Stimulated activated CD8-positive, alpha-beta memory T cell treated with anti-CD3 and anti-CD28 coated beads, Interleukin-15, amount 100 ng/mL, for 1 hour (primary cell): ENCODE results near the gene CDK11B.
"Not testable (repeated sequence)": the region's sequence is repeated elsewhere in the genome, so short reads cannot be mapped to it uniquely, and the experiment has no call there.

Experiments used
- DNase-seq: peaks from one replicate; pipeline ENCODE4 v3.0.0-alpha.2; 2020; ENCODE audit warnings: low read depth

Gene CDK11B

GRCh38 chr1:1662392-1662791, 3.6 kb upstream of the CDK11B start:
- not testable (repeated sequence) for DNase-seq

GRCh38 chr1:1648265-1648664, 10.5 kb downstream of the CDK11B start:
- not testable (repeated sequence) for DNase-seq

- DNase-seq: not testable (repeated sequence)
Measured at GRCh38 chr1:1647567-1648241, 11.1 kb downstream of the CDK11B start.

GRCh38 chr1:1646326-1646725, 12.5 kb downstream of the CDK11B start:
- not testable (repeated sequence) for DNase-seq

GRCh38 chr1:1640711-1641461, 17.9 kb downstream of the CDK11B start:
- not testable (repeated sequence) for DNase-seq

- DNase-seq: not testable (repeated sequence)
Measured at GRCh38 chr1:1640081-1640480, 18.7 kb downstream of the CDK11B start.

- not testable (repeated sequence) for DNase-seq
Measured at GRCh38 chr1:1639368-1639767, 19.4 kb downstream of the CDK11B start.

GRCh38 chr1:1638528-1638927, 20.3 kb downstream of the CDK11B start:
- DNase-seq: not testable (repeated sequence)

- not testable (repeated sequence) for DNase-seq
Measured at GRCh38 chr1:1637479-1637875, 21.3 kb downstream of the CDK11B start.

- DNase-seq: not testable (repeated sequence)
Measured at GRCh38 chr1:1636621-1637478, 22.0 kb downstream of the CDK11B start.

GRCh38 chr1:1634613-1635012, 24.2 kb downstream of the CDK11B start:
- not testable (repeated sequence) for DNase-seq

GRCh38 chr1:1633409-1633808, 25.4 kb downstream of the CDK11B start:
- DNase-seq: not testable (repeated sequence)

GRCh38 chr1:1631782-1632420, 26.9 kb downstream of the CDK11B start, which contains the start of gene MMP23B:
TSS of gene MMP23B (plus strand) at chr1:1632173. CDS start at chr1:1632219, 46 bp downstream.
- DNase-seq: no peak

- no peak for DNase-seq
Measured at GRCh38 chr1:1630965-1631781, 27.6 kb downstream of the CDK11B start.

- DNase-seq: peak; percentile 82
Measured at GRCh38 chr1:1630191-1630964, 28.4 kb downstream of the CDK11B start.

GRCh38 chr1:1629430-1630190, 29.2 kb downstream of the CDK11B start:
- DNase-seq: peak; percentile 48

- no peak for DNase-seq
Measured at GRCh38 chr1:1628754-1629429, 29.9 kb downstream of the CDK11B start.

GRCh38 chr1:1627829-1628753, 30.7 kb downstream of the CDK11B start:
- no peak for DNase-seq
